Astrocyte of the cerebellum (primary cell): ENCODE results near the gene ATF6B.
A peak's percentile ranks its signal among the peaks of the same experiment; 100 is the strongest.

Experiments used
- DNase-seq: peaks from one replicate; pipeline ENCODE4 v3.0.0-alpha.2; 2011; ENCODE audit warnings: low read depth
- H3K4me3 ChIP-seq: 2 replicates; pipeline ENCODE4 v1.5.1; 2011; ENCODE audit warnings: mild to moderate bottlenecking, low read depth, low read length, moderate library complexity
- CTCF ChIP-seq: IDR thresholded peaks from 2 replicates; pipeline ENCODE4 v1.5.1; 2012; ENCODE audit warnings: low read length, low read depth, moderate library complexity, mild to moderate bottlenecking; ENCODE audit errors: missing control alignments
- in situ Hi-C: cut with HindIII; loops from 2 replicates; pipeline ENCODE4 v1.10.0; 2017; ENCODE audit warnings: low sequenced_read_pairs

Gene ATF6B

GRCh38 chr6:32088487-32089049, 39.5 kb downstream of the ATF6B start:
- H3K4me3 ChIP-seq = no peak overlapping the region
- DNase-seq = no peak
- in situ Hi-C loops = no loop called here
- no peak for TF ChIP-seq CTCF

- in situ Hi-C loops = no loop called here
- TF ChIP-seq CTCF = peak; percentile 24
- DNase-seq = no peak
- H3K4me3 ChIP-seq = no peak overlapping the region
These were observed 40.2 kb downstream of the ATF6B start for GRCh38 chr6:32087574-32088486.

- peak; percentile 67 for DNase-seq
- no peak for TF ChIP-seq CTCF
- no peak overlapping the region for H3K4me3 ChIP-seq
- in situ Hi-C loops = no loop called here
These were observed 41.1 kb downstream of the ATF6B start for GRCh38 chr6:32086661-32087573.

GRCh38 chr6:32085759-32086459, 42.1 kb downstream of the ATF6B start:
- in situ Hi-C loops = no loop called here
- TF ChIP-seq CTCF = no peak
- H3K4me3 ChIP-seq = no peak overlapping the region
- no peak for DNase-seq

GRCh38 chr6:32084780-32085179, 43.3 kb downstream of the ATF6B start:
- in situ Hi-C loops = no loop called here
- no peak for DNase-seq
- no peak overlapping the region for H3K4me3 ChIP-seq
- no peak for TF ChIP-seq CTCF
